SH-SY5Y (cell line): Measurements from ENCODE around the gene FAM32A.

ENCODE experiments used
- GATA2 ChIP-seq: IDR thresholded peaks from 2 replicates; pipeline ENCODE4 v1.6.1; 2011; ENCODE audit warnings: mild to moderate bottlenecking, low read depth, low read length
- GATA3 ChIP-seq: IDR thresholded peaks from 2 replicates; pipeline ENCODE4 v1.6.1; 2011; ENCODE audit warnings: low read depth, mild to moderate bottlenecking, low read length, moderate library complexity

FAM32A gene

GRCh38 chr19:16233836-16234551, 48.8 kb downstream of the FAM32A start:
- TF ChIP-seq GATA2 (no peak), GATA3 (no peak)

- TF ChIP-seq GATA3 (no peak), GATA2 (no peak)
Measured at GRCh38 chr19:16234552-16235445, 49.6 kb downstream of the FAM32A start.

GRCh38 chr19:16235811-16236652, 50.8 kb downstream of the FAM32A start:
- TF ChIP-seq GATA3 (no peak), GATA2 (no peak)
